KBM-7 (cell line): Measurements from ENCODE around the gene ARSG.
"Not testable (repeated sequence)": the region's sequence is repeated elsewhere in the genome, so short reads cannot be mapped to it uniquely, and the experiment has no call there.

Source experiments
- DNase-seq: peaks from one replicate; pipeline ENCODE4 v3.0.0-alpha.2; 2015
- in situ Hi-C: fragments of 300-500 bp; cut with MboI; formaldehyde crosslinking; loops from 2 replicates; pipeline ENCODE4 v1.14.3; 2020; ENCODE audit warnings: low sequenced_read_pairs, low pct_unique_long_range_greater_than_20kb, mixed read lengths

ARSG gene

DNA sequence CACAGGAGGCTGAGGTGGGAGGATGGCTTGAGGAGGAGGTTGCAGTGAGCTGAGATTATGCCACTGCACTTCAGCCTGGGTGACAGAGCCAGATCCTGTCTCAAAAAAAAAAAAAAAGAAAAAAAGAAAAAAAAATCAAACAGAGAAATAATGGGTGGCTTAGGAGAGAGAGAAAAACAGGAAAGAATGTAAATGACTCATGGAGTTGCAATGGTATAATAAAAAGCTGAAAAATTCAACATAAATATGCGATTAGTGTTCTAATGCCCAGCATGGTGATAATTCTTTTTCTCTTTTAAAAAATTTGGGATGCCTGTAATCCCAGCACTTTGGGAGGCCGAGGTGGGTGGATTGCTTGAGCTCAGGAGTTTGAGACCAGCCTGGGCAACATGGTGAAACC lies 63.0 kb downstream of the ARSG start:
- DNase-seq, in situ Hi-C loops: not testable (repeated sequence)

DNA sequence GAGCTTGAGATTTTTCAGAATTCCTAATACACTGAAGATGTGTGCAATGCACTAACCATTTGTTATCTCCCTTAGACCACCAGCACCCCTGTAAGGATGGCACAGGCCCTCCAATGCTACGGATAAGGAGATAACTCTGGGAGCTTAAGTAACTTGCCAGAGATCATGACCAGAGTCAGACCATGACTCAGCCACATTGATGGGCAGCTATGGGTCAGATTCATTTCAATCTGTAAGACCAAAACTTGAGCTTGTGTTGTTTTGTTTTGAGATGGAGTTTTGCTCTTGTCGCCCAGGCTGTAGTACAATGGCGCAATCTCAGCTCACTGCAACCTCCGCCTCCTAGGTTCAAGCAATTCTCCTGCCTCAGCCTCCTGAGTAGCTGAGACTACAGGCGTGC lies 63.8 kb downstream of the ARSG start:
- DNase-seq, in situ Hi-C loops: not testable (repeated sequence)

DNA sequence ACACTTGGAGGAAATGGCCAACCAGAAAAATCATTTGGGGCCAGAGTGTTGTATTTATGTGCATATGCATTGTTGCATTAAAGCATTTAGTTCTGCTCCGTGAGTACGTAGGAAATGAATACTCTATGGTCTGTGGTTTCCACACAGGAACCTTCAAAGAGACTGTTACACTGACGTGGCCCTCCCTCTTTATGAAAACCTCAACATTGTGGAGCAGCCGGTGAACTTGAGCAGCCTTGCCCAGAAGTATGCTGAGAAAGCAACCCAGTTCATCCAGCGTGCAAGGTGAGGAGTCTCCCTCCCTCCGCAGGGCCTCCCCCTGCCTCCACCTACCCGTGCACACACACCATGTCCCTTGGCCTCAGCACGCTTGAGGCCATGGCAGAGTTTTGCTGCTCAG lies 65.2 kb downstream of the ARSG start:
- DNase-seq = peak; percentile 70

DNA sequence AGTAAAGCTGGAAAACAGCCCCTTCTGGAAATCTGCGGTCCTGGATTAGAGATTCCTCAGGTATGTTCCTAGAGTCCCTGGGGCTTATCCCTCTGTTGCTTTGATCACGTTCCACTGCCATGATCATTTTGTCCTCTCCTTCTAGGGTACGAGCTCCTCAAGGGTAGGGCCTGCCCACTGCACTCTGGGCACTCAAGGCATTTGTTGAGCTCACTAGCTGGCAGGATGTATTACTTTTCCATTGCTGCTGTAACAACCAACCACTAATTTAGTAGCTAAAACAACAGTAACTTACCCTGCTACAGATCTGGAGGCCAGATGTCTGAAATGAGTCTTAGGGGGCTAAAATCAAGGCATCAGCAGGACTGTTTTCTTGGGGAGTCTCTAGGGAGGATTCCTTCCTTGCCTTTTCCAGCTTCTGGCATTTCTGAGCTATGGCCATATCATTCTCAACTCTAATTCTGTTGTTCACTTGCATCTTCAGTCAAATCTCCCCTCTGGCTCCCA lies 65.7 kb downstream of the ARSG start:
- DNase-seq = no peak
- in situ Hi-C loops = no loop called here

More for the DNA sequence above, 65.2 kb downstream of the ARSG start:
- in situ Hi-C loops = no loop called here

DNA sequence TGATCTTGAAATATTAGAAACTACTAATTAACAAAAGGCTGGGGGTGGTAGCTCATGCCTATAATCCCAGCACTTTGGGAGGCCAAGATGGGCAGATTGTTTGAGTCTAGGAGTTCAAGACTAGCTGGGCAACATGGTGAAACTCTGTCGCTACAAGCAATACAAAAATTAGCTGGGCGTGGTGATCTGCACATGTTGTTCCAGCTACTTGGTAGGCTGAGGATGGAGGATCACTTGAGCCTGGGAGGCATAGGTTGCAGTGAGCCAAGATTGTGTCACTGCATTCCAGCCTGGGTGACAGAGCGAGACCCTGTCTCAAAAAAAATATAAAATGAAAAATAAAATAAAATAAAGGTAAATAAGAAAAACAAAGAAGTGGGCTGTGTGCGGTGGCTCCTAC lies 66.6 kb downstream of the ARSG start:
- in situ Hi-C loops = no loop called here

DNA sequence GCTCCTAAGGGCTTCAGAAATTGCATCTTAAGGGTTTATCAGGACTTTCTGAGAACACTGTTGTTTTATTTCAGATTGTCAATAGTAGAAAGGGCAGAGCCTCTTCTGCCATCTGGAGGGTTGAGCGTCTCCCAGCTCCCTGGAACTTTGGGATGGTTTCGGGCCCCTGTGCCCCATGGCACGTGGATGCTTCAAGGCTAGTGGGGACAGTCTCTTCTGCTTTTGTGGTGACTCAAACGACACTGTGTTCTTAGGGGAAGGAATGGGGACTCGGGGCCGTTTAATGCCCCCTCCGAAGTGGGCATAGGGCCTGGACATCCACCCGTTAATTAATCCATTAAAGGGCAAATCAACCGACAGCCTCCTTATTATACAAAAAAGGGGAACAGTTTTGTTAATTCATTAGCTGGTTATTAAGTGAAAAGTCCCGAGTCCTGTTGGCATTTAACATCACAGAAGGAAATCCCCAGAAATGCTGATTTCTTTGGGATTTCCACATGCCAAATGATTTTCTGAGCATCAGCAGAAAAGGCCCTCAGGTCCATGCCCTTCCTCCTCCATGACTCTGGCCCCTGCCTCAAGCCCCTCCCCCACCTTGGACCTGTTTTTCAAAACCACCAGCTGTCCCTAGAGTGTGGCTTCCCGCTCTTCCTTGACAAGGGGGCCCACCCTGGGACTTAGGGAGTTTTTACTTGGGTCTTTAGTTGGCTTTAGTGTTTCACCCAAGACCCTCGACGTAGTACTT lies 68.7 kb downstream of the ARSG start:
- in situ Hi-C loops = no loop called here
- no peak for DNase-seq

More for the DNA sequence above, 66.6 kb downstream of the ARSG start:
- no peak for DNase-seq

DNA sequence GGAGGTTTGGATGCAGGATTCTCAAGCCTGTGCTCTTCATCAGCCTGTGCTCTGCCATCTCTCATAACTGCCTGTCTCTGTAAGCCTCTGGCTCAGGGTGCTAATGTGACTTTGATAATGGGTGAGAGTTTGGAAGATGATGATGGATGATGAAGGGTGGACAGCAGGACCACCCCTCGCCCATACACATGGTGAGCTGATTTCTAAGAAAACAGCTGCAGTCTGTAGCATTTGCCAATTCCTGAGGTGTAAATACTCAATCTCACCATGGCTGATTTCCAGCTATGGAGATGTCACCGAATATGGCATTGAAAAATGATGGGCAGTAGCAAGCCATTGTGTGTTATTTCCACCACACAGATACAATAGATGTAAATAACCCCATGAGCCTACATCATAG lies 74.2 kb downstream of the ARSG start:
- DNase-seq = no peak
- in situ Hi-C loops = no loop called here

DNA sequence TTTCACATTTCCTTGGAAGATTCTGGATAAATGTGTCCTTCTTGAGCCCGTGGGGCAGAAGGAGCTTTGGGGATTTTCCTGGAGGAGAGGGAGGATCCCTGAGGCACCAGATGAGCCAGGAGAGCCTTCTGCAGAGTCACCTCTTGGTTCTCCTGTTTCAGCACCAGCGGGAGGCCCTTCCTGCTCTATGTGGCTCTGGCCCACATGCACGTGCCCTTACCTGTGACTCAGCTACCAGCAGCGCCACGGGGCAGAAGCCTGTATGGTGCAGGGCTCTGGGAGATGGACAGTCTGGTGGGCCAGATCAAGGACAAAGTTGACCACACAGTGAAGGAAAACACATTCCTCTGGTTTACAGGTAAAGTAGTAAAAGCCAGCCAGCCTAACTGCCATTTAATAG lies 77.1 kb downstream of the ARSG start:
- no peak for DNase-seq
- in situ Hi-C loops = no loop called here

DNA sequence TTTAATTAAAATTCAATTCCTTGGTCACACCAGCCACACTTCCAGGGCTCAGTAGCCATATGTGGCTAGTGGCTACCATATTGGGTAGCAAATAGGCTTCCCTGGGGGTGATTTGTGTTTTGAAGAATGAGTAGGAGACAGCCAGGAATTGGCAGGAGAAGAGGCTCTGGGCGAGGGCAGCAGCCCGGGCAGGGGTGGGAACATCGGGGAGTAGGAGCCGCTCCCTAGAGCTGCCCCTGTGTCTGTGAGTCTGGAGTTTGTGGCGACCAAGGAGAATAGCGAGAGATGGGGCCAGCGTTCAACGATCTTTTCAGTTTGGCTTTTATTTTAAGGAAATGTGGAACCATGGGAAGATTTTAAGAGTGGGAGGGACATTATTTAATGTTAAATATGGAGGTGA lies 84.3 kb downstream of the ARSG start:
- in situ Hi-C loops = no loop called here
- DNase-seq = no peak

DNA sequence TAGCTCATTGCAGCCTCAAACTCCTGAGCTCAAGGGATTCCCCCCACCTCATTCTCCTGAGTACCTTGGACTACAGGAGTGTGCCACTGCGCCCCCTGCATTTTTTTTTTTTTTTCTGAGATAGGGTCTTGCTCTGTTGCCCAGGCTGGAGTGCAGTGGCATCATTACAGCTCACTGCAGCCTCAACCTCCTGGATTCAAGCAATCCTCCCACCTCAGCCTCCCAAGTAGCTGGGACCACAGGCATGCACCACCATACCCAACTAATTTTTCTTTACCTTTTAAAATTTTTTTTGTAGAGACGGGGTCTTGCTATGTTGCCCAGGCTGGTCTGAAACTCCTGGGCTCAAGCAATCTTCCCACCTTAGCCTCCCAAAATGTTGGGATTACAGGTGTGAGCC lies 84.9 kb downstream of the ARSG start:
- DNase-seq, in situ Hi-C loops: not testable (repeated sequence)

DNA sequence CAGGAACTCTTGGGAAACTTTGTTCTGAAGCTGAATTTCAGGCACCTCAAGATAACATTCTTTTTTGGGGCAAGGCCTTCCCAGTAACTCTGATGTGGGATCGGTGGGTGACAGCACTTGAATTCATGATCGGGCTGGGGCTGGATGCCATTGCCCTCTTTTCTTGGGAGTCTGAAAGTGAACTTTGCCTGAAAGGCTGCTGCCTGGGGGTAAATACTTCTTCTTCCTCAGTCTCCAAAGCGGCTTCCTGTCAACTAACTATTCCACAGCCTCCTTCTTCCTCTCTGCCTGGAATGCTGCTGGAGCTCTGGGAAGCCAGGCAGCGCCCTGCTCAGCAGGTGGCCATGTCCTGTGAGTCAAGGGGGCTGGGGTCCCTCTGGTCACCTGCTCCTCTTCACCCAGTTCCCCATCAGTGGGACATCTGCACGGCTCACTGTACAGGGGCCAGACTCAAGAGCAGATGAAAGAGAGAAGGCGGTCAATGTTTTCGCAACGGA lies 86.5 kb downstream of the ARSG start:
- in situ Hi-C loops = no loop called here

DNA sequence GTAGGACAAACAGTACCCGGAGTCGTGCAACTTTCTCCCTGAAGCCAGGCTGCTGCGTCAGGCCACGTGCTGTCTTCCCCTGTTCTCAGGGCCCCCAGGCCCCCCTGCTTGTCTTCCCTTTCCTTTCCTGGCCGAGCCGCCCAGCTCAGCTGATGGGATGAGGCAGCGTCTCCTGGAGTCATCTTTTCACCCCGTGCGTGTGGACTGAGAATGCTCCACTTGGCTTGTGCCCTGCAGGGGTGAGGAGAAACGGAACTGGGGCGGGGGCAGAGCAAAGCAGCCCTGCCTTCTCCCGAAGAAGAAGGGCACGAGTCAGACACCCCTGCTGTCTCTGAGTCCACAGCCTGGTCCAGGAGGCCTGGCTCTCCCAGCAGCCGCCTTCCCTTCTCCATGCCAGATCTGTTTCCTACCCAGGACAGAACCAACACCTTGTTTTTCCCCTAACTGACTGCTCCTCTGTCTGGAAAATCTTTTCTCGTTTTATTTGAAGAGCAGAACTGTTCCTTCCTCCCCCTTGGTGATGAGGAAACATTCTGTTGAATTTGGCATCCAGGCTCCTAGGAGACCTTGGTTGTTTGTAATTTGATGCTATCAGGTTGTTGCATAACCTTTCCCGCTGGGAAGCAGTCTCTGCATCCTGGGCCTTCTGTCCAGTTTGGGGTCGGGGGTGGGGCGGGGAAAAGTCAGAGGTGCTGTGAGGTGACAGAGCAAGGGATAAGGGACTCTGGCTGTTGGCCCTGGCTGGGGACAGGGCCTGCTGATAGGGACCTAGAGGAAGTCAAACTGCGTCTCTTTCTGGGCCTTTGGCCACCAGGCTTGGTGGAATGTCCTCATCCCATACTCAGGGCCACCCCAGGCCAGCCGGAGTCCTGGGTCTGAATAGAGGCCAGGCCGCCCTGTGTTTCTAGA lies 87.2 kb downstream of the ARSG start:
- DNase-seq = no peak
- in situ Hi-C loops = no loop called here

More for the DNA sequence above, 86.5 kb downstream of the ARSG start:
- DNase-seq = no peak

DNA sequence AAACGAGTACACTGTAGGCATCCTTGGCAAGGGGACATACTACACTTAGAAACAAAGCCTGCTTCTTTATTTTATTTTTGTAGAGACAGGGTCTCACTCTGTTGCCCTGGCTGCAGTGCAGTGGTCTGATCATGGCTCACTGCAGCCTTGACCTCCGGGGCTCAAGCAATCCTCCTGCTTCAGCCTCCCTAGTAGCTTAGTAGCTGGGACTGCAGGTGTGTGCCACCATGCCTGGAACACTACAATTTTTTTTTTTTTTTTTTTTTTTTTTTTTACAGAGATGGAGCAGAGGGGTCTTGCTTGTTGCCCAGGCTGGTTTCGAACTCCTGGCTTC lies 87.8 kb downstream of the ARSG start:
- in situ Hi-C loops = no loop called here
- no peak for DNase-seq

DNA sequence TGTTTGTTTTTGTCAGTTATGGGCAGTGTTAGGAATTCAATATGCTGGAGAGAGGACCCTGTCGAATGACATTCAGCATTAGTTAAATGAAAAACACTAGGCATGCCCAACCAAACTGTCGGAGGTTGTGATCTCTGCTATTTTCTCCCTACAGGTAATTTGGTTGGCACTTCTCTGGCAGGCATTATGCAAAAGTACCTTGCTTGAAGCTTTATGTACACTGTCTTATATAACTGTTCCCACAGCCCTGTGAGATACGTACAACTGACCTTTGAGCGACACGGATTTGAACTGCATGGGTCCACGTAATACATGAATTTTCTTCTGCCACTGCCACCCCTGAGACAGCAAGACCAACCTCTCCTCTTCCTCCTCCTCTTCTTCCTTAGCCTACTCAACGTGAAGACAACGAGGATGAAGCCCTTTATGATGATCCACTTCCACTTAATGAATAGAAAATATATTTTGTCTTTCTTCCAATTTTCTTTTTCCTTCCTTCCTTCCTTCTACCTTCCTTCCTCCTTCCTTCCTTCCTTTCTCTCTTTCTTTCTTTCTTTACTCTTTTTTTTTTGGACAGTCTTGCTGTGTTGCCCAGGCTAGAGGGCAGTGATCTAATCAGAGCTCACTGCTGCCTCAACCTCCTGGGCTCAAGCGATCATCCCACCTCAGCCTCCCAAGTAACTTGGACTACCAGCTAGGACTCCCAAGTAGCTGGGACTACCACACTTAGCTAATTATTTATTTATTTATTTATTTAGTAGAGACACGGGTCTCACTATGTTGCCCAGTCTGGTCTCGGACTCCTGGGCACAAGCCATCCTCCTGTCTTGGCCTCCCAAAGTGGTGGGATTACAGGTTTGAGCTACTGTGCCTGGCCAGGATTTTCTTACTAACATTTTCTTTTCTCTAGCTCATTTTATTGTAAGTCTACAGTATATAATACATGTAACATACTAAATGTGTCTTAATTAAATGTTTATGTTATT lies 88.7 kb downstream of the ARSG start:
- in situ Hi-C loops = no loop called here
- DNase-seq = no peak

DNA sequence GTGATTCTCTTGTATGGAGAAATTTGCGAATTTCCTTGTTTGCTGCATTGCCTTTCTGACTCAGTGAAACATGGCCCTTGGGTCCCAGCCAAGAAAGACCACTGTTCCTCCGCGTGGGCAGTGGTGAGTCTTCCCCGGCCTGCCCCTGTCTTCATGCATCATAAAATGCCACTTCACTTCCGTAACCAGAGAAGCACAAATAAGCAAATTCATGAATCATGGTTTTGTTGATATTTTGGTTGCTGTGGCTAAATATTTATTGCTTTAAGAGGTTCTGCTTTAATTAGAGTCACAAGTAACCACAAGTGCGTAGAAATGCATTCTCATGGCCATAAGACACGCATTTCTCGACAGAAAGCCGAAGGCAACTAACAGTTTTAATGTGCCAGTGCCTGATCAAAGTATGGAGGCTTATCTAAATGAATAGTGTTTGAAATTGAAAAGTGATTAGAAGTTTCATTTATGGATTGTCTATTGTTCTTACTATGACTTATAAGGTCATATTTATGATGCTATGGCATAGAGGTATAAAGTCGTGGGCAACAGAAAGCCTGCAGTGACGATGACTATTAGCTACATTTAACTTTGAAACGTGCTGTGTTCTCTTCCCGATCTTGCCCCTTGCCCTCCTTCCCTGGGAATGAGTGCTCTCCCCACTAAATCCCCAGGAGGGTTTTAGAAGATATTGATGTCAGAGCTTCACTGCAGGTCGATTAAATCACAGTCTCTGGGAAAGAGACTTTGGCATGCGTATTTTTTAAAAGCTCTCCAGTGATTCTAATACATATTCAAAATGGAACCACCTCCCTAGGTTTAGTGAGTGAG lies 90.0 kb downstream of the ARSG start:
- peak; percentile 8 for DNase-seq
- in situ Hi-C loops = no loop called here

DNA sequence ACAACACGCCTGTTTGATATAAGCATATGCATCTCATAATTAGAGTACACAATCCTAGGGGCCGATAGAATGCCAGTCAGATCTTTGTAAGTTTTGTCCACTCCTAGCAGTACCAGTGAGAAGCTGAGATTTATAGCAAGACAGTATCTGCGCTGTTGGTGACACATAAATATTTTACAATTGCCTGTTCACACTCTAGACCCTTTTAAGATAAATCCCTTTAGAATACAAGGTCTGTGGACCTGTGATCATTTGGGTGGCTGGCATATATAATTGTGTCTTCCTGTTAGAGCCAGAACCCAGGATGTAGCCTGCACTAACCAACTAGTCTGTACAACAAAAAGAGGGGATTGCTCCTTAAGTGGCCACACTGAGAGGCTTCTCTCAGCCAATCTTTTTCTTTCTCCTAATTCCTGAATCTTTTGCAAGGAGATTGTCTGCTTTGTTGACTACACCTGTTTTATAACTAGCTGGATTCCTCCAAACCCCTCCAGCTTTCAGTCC lies 91.3 kb downstream of the ARSG start:
- in situ Hi-C loops = no loop called here
- DNase-seq = no peak

DNA sequence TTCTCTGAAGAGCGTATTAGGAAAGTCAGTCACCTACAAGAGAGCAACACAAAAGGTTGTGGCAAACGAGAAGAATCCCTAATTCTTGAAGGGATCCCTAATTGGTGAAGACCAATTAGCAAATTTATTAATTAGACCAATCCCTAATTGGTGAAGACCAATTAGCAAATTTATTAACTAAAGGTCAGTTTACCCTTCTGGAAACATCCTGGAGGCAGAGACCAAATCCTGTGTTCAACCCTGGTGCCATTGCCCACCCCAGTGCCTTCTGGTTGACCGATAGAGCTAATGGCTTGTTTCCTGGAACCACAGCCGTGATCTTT lies 91.8 kb downstream of the ARSG start:
- in situ Hi-C loops = no loop called here
- no peak for DNase-seq
